ENCODE measurements around the gene CA5A. TPM values are rescaled to one million over a fixed set of nuclear protein-coding genes. Genes with fewer than 3 reads are reported as not detected.
"Not testable (repeated sequence)": the region's sequence is repeated elsewhere in the genome, so short reads cannot be mapped to it uniquely, and the experiment has no call there.

The CA5A gene
- total and polyA plus RNA-seq, 2 of the 13 experiments (the other 11 are each of a cell fraction or from before 2014, with no cell fraction given) = 66.8 to 106 TPM

DNA sequence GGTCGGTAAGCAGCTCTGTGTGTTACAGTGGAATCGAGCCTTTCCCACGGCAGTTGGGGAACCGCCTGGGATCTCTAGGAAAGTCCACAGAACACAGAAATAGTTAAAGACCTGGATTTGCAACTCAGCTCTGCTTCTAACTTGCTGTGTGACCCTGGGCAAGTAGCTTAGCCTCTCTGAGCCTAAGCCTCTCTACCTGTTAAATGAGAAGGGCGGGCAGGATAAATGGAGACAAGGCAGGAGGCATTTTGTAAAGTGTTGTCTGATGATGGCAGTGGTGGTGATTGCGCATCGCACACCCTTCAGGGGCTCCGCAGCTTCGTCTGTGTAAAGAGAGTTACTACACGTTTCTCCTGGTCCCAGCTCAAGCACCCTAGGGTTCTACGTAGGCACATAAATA is 28.2 kb downstream of the CA5A start:
- FAIRE-seq; H3K79me2 ChIP-seq (ENCODE audit: insufficient read depth, low read length); BruUV-seq (replicated peaks); intact Hi-C loops (cut with micrococcal nuclease; ENCODE audit: unreplicated experiment); DNase-seq (ENCODE audit: low spot score); H3K27me3 ChIP-seq (ENCODE audit: control insufficient read depth in 1 of 2, insufficient read depth in 2 of 2, low read length in 2 of 2); in situ Hi-C loops (cut with HindIII; ENCODE audit: extremely low pct_ligation_motif_present, low pct_unique_long_range_greater_than_20kb); H3K4me1 ChIP-seq (ENCODE audit: insufficient read depth, low read length); POLR2A ChIA-PET; H3K27ac ChIP-seq (ENCODE audit: extremely low read length, insufficient read depth, low read length); H3K9me3 ChIP-seq (ENCODE audit: low read length); H3K4me2 ChIP-seq (ENCODE audit: low read depth, low read length); H3K4me3 ChIP-seq (replicated peaks in 1 of 3; ENCODE audit: insufficient read depth in 1 of 3, low read depth in 2 of 3, low read length in 3 of 3); ATAC-seq; CTCF ChIA-PET (ENCODE audit: low intra/inter-chr PET ratio, low total read pairs); H4K20me1 ChIP-seq (ENCODE audit: insufficient read depth, low read length); H2AFZ ChIP-seq (ENCODE audit: low read length); H3K9ac ChIP-seq (ENCODE audit: insufficient read depth, low read depth, low read length): not testable (repeated sequence)
- peaks cover 21 to 57% of the 10 kb centered on the region in 2 experiments for H3K36me3 ChIP-seq (replicated peaks in 1 of 2; ENCODE audit: control insufficient read depth in 1 of 2, insufficient read depth in 2 of 2, low read length in 2 of 2)
- TF ChIP-seq ZNF768 (CRISPR knock-in tag; IDR thresholded peaks at IDR 0.05) (peak; percentile 89), ZMYM3 (CRISPR knock-in tag; IDR thresholded peaks at IDR 0.05) (peak; percentile 66)
- 98% methylated on average over 11 of the region's 11 CpGs for WGBS (ENCODE audit: low lambda C conversion rate)

DNA sequence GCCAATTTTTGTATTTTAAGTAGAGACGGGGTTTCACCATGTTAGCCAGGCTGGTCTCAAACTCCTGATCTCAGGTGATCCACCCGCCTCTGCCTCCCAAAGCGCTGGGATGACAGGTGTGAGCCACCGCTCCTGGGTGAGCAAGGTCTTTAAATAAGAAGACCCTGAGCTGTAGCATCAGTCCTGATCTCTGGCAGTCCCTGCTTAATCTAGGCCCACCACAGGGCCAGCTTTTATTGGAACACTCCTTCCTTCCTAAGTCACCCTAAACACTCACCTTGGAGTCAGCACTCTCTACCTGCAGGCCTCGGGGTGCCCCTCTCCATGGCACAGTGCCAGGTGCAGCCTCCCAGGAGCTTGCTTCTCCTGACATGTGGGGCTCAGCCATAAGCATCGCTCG is 30.8 kb downstream of the CA5A start:
- DNase-seq (ENCODE audit: low spot score); POLR2A ChIA-PET; H3K4me3 ChIP-seq (replicated peaks in 1 of 3; ENCODE audit: insufficient read depth in 1 of 3, low read depth in 2 of 3, low read length in 3 of 3); H3K79me2 ChIP-seq (ENCODE audit: insufficient read depth, low read length); H4K20me1 ChIP-seq (ENCODE audit: insufficient read depth, low read length); ATAC-seq; intact Hi-C loops (cut with micrococcal nuclease; ENCODE audit: unreplicated experiment); H3K27ac ChIP-seq (ENCODE audit: extremely low read length, insufficient read depth, low read length); H3K27me3 ChIP-seq (ENCODE audit: control insufficient read depth in 1 of 2, insufficient read depth in 2 of 2, low read length in 2 of 2); FAIRE-seq; BruUV-seq (replicated peaks); H3K4me1 ChIP-seq (ENCODE audit: insufficient read depth, low read length); H2AFZ ChIP-seq (ENCODE audit: low read length); CTCF ChIA-PET (ENCODE audit: low intra/inter-chr PET ratio, low total read pairs); H3K9me3 ChIP-seq (ENCODE audit: low read length); H3K4me2 ChIP-seq (ENCODE audit: low read depth, low read length); H3K9ac ChIP-seq (ENCODE audit: insufficient read depth, low read depth, low read length); in situ Hi-C loops (cut with HindIII; ENCODE audit: extremely low pct_ligation_motif_present, low pct_unique_long_range_greater_than_20kb): not testable (repeated sequence)
- H3K36me3 ChIP-seq (replicated peaks in 1 of 2; ENCODE audit: control insufficient read depth in 1 of 2, insufficient read depth in 2 of 2, low read length in 2 of 2) = peaks cover 21 to 54% of the 10 kb centered on the region in 2 experiments
- 96% methylated on average over 7 of the region's 7 CpGs for WGBS (ENCODE audit: low lambda C conversion rate)

DNA sequence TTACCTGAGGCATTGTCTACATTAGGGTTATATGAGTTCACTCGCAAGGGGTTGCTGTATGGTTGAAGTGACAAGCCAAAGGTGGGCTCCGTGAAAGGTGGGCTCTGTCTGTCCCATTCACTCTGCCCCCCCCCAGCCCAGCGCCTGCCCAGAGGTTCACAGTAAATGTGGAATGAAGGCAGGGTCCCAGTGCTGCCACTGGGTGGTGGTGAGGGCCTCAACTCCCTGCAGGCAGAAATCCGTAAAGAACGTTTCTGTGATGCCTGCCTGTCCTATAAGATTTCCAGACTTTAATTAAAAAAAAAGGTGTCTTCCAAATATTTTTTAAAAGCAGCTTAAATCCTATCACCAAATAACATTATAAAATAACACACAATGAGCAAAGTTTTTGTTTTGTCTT is 31.4 kb downstream of the CA5A start:
- FAIRE-seq; H2AFZ ChIP-seq (ENCODE audit: low read length); H3K9me3 ChIP-seq (ENCODE audit: low read length); CTCF ChIA-PET (ENCODE audit: low intra/inter-chr PET ratio, low total read pairs); H3K27me3 ChIP-seq (ENCODE audit: control insufficient read depth in 1 of 2, insufficient read depth in 2 of 2, low read length in 2 of 2); H3K27ac ChIP-seq (ENCODE audit: extremely low read length, insufficient read depth, low read length); POLR2A ChIA-PET; H3K4me1 ChIP-seq (ENCODE audit: insufficient read depth, low read length); H3K79me2 ChIP-seq (ENCODE audit: insufficient read depth, low read length); H3K4me3 ChIP-seq (replicated peaks in 1 of 3; ENCODE audit: insufficient read depth in 1 of 3, low read depth in 2 of 3, low read length in 3 of 3); H3K9ac ChIP-seq (ENCODE audit: insufficient read depth, low read depth, low read length); H4K20me1 ChIP-seq (ENCODE audit: insufficient read depth, low read length); in situ Hi-C loops (cut with HindIII; ENCODE audit: extremely low pct_ligation_motif_present, low pct_unique_long_range_greater_than_20kb); DNase-seq (ENCODE audit: low spot score); intact Hi-C loops (cut with micrococcal nuclease; ENCODE audit: unreplicated experiment); BruUV-seq (replicated peaks); H3K4me2 ChIP-seq (ENCODE audit: low read depth, low read length): not testable (repeated sequence)
- ATAC-seq = peak; percentile 67
- WGBS (ENCODE audit: low lambda C conversion rate) = 95% methylated on average over 5 of the region's 5 CpGs
- peaks cover 23 to 56% of the 10 kb centered on the region in 2 experiments for H3K36me3 ChIP-seq (replicated peaks in 1 of 2; ENCODE audit: control insufficient read depth in 1 of 2, insufficient read depth in 2 of 2, low read length in 2 of 2)

DNA sequence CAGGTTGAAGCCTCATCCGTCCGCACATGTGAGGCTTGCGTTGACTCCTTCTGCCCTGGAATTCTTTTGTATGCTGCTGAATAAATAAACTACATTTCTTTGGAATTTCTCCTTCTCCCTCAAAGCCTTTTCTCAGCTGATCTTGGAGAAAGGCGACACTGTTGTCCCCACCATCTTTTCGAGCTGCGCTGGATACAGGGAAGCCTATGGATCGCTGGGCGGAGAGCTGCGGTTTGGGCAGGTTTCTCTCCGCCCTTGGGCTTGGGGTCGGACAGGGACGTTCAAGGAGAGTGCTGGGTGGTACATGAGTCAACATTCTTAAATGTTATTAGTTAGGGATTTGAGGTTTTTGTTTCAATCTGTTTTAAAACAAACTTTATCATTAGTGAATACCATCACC is 35.8 kb downstream of the CA5A start:
- H3K27me3 ChIP-seq (ENCODE audit: control insufficient read depth in 1 of 2, insufficient read depth in 2 of 2, low read length in 2 of 2); H3K4me3 ChIP-seq (replicated peaks in 1 of 3; ENCODE audit: insufficient read depth in 1 of 3, low read depth in 2 of 3, low read length in 3 of 3); intact Hi-C loops (cut with micrococcal nuclease; ENCODE audit: unreplicated experiment); H3K9ac ChIP-seq (ENCODE audit: insufficient read depth, low read depth, low read length); H4K20me1 ChIP-seq (ENCODE audit: insufficient read depth, low read length); H3K4me1 ChIP-seq (ENCODE audit: insufficient read depth, low read length); FAIRE-seq; ATAC-seq; DNase-seq (ENCODE audit: low spot score); H3K27ac ChIP-seq (ENCODE audit: extremely low read length, insufficient read depth, low read length); H3K79me2 ChIP-seq (ENCODE audit: insufficient read depth, low read length); CTCF ChIA-PET (ENCODE audit: low intra/inter-chr PET ratio, low total read pairs); H3K9me3 ChIP-seq (ENCODE audit: low read length); in situ Hi-C loops (cut with HindIII; ENCODE audit: extremely low pct_ligation_motif_present, low pct_unique_long_range_greater_than_20kb); POLR2A ChIA-PET; H3K4me2 ChIP-seq (ENCODE audit: low read depth, low read length); H2AFZ ChIP-seq (ENCODE audit: low read length): not testable (repeated sequence)
- H3K36me3 ChIP-seq (replicated peaks in 1 of 2; ENCODE audit: control insufficient read depth in 1 of 2, insufficient read depth in 2 of 2, low read length in 2 of 2) = peaks cover 22 to 52% of the 10 kb centered on the region in 2 experiments; a peak in 4 of 5 replicates
- TSS peak; percentile 34 for BruUV-seq (replicated peaks)
- WGBS (ENCODE audit: low lambda C conversion rate) = 97% methylated on average over 12 of the region's 12 CpGs
